GM23338 (cell line): ENCODE data around the gene TPP2. TPM values are rescaled to one million over a fixed set of nuclear protein-coding genes. Genes with fewer than 3 reads are reported as not detected.

Experiments
- ATAC-seq: fragments of 200-7000 bp; cut with Tn5 transposase; 3 replicates; pipeline ENCODE4 v1.9.1; 2020
- DNase-seq: peaks from one replicate; pipeline ENCODE4 v3.0.0-alpha.2; 2015; ENCODE audit warnings: low spot score
- H2AFZ ChIP-seq: fragments of 200-600 bp; sonication (generic); 2 replicates; pipeline ENCODE4 v1.8.0; 2016; ENCODE audit warnings: antibody characterized with exemption, mild to moderate bottlenecking, moderate library complexity
- H3F3A ChIP-seq: fragments of 200-600 bp; sonication (generic); replicated peaks from 2 replicates; pipeline ENCODE4 v1.8.0; 2017; ENCODE audit warnings: antibody characterized with exemption, mixed run types, low read depth
- H3K27ac ChIP-seq: fragments of 200-600 bp; sonication (generic); 2 replicates; pipeline ENCODE4 v1.6.1; 2016; ENCODE audit warnings: low read depth
- H3K27me3 ChIP-seq: fragments of 200-600 bp; sonication (generic); 2 replicates; pipeline ENCODE4 v1.8.0; 2016; ENCODE audit warnings: mild to moderate bottlenecking, mixed run types, moderate library complexity; ENCODE audit not compliant: insufficient read depth
- H3K36me3 ChIP-seq: fragments of 200-600 bp; sonication (generic); 2 replicates; pipeline ENCODE4 v1.8.0; 2016; ENCODE audit warnings: mild to moderate bottlenecking; ENCODE audit not compliant: insufficient read depth
- H3K4me1 ChIP-seq: fragments of 200-600 bp; sonication (generic); 2 replicates; pipeline ENCODE4 v1.8.0; 2016; ENCODE audit warnings: mild to moderate bottlenecking, moderate library complexity; ENCODE audit not compliant: insufficient read depth
- H3K4me2 ChIP-seq: fragments of 200-600 bp; sonication (generic); 2 replicates; pipeline ENCODE4 v1.7.1; 2017; ENCODE audit warnings: mixed run types
- H3K4me3 ChIP-seq: fragments of 200-600 bp; sonication (generic); 2 replicates; pipeline ENCODE4 v1.6.1; 2016; ENCODE audit warnings: mixed run types
- H3K79me2 ChIP-seq: fragments of 200-600 bp; sonication (generic); replicated peaks from 2 replicates; pipeline ENCODE4 v1.8.0; 2017; ENCODE audit warnings: mild to moderate bottlenecking; ENCODE audit not compliant: insufficient read depth
- H3K9me2 ChIP-seq: fragments of 200-600 bp; sonication (generic); 2 replicates; pipeline ENCODE4 v1.8.0; 2017; ENCODE audit not compliant: insufficient read depth
- H4K20me1 ChIP-seq: fragments of 200-600 bp; sonication (generic); replicated peaks from 2 replicates; pipeline ENCODE4 v1.8.0; 2017; ENCODE audit warnings: mild to moderate bottlenecking; ENCODE audit not compliant: insufficient read depth
- H3K27ac Mint-ChIP-seq: 2 replicates; pipeline ENCODE4 v1.8.0; 2020; ENCODE audit warnings: inconsistent platforms, mild to moderate bottlenecking, moderate library complexity, mixed read lengths
- H3K27me3 Mint-ChIP-seq: 3 replicates; pipeline ENCODE4 v1.8.0; 2022; ENCODE audit warnings: low read depth, mild to moderate bottlenecking, moderate library complexity, mixed read lengths, inconsistent platforms; ENCODE audit not compliant: insufficient read depth, poor library complexity
- H3K36me3 Mint-ChIP-seq: 3 replicates; pipeline ENCODE4 v1.8.0; 2021; ENCODE audit warnings: low read depth, mild to moderate bottlenecking, inconsistent platforms, moderate library complexity, mixed read lengths
- H3K4me1 Mint-ChIP-seq: 3 replicates; pipeline ENCODE4 v1.8.0; 2020; ENCODE audit warnings: mild to moderate bottlenecking, inconsistent platforms, mixed read lengths
- H3K4me3 Mint-ChIP-seq: 3 replicates; pipeline ENCODE4 v1.8.0; 2021; ENCODE audit warnings: moderate library complexity, mild to moderate bottlenecking, inconsistent platforms, mixed read lengths
- H3K9me3 Mint-ChIP-seq: 3 replicates; pipeline ENCODE4 v1.8.0; 2020; ENCODE audit warnings: moderate library complexity, mild to moderate bottlenecking, inconsistent platforms, mixed read lengths
- CREB1 ChIP-seq: fragments of 250-450 bp; sonication (Bioruptor Pico); IDR thresholded peaks from 2 replicates; pipeline ENCODE4 v1.5.0; 2020; ENCODE audit warnings: low read depth, mild to moderate bottlenecking, moderate library complexity
- EZH2phosphoT487 ChIP-seq: fragments of 200-600 bp; sonication (generic); IDR thresholded peaks from one replicate; pipeline ENCODE4 v1.8.1; 2018; ENCODE audit warnings: antibody characterized with exemption; ENCODE audit not compliant: unreplicated experiment
- NANOG ChIP-seq: IDR thresholded peaks from 2 replicates; pipeline ENCODE4 v1.6.1; 2016; ENCODE audit warnings: antibody characterized with exemption, borderline replicate concordance
- POLR2AphosphoS5 ChIP-seq: IDR thresholded peaks from 2 replicates; pipeline ENCODE4 v1.6.1; 2016; ENCODE audit warnings: antibody characterized with exemption, low read depth
- ZNF114 ChIP-seq: fragments of 250-450 bp; sonication (Bioruptor Pico); IDR thresholded peaks from 2 replicates; pipeline ENCODE4 v1.5.0; 2020; ENCODE audit warnings: mild to moderate bottlenecking, moderate library complexity
- polyA plus RNA-seq: library from polyadenylated mRNA; unstranded; fragments of >200 nt; fragmentation: Nextera tagmentation; extraction: Ambion mirVana; gene quantifications from 2 replicates; pipeline ENCODE4 v1.2.1, GENCODE V29; 2016
- total RNA-seq: library from RNA; depleted of rRNA; stranded (reverse); fragments of >200 nt; shearing (Covaris generic); gene quantifications from 2 replicates; pipeline ENCODE4 v1.2.3, GENCODE V29; 2014
- TF ChIP-seq, protein P1 (sequence below): IDR thresholded peaks from one replicate; pipeline ENCODE4 v1.6.1; 2018; ENCODE audit warnings: antibody characterized with exemption; ENCODE audit not compliant: unreplicated experiment

Gene TPP2
- total and polyA plus RNA-seq, 2 experiments from 2014 or later = 56.6 to 111 TPM

GRCh38 chr13:102548811-102549210, 48.0 kb upstream of the TPP2 start:
- Mint-ChIP-seq H3K36me3 (no peaks in the 10 kb centered on the region), H3K27me3 (peaks cover 2% of the 10 kb centered on the region), H3K4me3 (no peak overlapping the region), H3K4me1 (peaks cover 9% of the 10 kb centered on the region), H3K27ac (peak overlapping the region; percentile 82; the same call in 1 of the 2 replicates), H3K9me3 (no peaks in the 10 kb centered on the region)
- H3K27me3 ChIP-seq = no peaks in the 10 kb centered on the region
- no peak for DNase-seq
- H2AFZ ChIP-seq = 0 out of 2 replicates have a peak overlapping the region, but pooled peaks have one; percentile 2
- no peaks in the 10 kb centered on the region for H3K4me1 ChIP-seq
- TF ChIP-seq, protein P1, sequence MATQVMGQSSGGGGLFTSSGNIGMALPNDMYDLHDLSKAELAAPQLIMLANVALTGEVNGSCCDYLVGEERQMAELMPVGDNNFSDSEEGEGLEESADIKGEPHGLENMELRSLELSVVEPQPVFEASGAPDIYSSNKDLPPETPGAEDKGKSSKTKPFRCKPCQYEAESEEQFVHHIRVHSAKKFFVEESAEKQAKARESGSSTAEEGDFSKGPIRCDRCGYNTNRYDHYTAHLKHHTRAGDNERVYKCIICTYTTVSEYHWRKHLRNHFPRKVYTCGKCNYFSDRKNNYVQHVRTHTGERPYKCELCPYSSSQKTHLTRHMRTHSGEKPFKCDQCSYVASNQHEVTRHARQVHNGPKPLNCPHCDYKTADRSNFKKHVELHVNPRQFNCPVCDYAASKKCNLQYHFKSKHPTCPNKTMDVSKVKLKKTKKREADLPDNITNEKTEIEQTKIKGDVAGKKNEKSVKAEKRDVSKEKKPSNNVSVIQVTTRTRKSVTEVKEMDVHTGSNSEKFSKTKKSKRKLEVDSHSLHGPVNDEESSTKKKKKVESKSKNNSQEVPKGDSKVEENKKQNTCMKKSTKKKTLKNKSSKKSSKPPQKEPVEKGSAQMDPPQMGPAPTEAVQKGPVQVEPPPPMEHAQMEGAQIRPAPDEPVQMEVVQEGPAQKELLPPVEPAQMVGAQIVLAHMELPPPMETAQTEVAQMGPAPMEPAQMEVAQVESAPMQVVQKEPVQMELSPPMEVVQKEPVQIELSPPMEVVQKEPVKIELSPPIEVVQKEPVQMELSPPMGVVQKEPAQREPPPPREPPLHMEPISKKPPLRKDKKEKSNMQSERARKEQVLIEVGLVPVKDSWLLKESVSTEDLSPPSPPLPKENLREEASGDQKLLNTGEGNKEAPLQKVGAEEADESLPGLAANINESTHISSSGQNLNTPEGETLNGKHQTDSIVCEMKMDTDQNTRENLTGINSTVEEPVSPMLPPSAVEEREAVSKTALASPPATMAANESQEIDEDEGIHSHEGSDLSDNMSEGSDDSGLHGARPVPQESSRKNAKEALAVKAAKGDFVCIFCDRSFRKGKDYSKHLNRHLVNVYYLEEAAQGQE = no peak
- no peaks in the 10 kb centered on the region for H3K36me3 ChIP-seq
- H3K27ac ChIP-seq = no peak overlapping the region
- H4K20me1 ChIP-seq = no peaks in the 10 kb centered on the region
- H3K4me2 ChIP-seq = no peak overlapping the region
- no peak for ATAC-seq
- no peak overlapping the region for H3K4me3 ChIP-seq
- H3K9me2 ChIP-seq = no peaks in the 10 kb centered on the region
- no peaks in the 10 kb centered on the region for H3F3A ChIP-seq
- no peaks in the 10 kb centered on the region for H3K79me2 ChIP-seq

GRCh38 chr13:102550507-102550906, 46.3 kb upstream of the TPP2 start:
- peaks cover 2% of the 10 kb centered on the region for H3K27me3 Mint-ChIP-seq

DNA sequence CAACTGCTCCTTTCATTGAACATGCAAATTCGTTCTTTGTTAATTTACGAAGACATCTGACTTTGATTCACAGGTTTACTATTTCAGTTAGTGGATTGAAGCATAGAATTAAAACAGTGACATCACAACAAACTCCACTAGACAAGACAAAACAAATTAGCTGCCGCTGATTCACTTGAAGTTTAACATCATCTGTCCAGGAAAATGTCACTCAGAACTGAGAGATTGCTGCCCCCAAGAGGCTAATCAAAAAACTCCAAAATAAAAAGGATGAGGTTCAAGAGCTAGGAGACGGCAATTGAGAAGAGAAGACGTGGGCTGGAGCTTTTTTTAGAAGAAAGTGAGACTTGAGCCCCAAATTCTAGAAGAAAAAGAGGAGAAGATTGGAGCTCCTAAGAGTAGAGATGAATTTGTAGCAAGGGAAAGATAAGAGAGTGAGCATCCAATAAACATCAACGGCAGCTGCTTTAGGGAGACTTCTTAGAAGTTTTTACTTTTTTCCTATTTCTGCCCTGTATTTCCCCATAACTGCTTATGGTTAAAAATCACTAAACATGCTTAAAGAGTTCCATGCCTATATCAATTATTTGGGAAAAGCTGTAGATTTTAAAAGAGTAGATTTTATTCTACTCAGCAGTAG, 40.8 kb upstream of the TPP2 start:
- Histone ChIP-seq H3F3A (no peaks in the 10 kb centered on the region), H2AFZ (no peak overlapping the region), H3K27me3 (no peaks in the 10 kb centered on the region), H3K36me3 (no peaks in the 10 kb centered on the region), H3K9me2 (no peaks in the 10 kb centered on the region), H3K4me3 (no peak overlapping the region), H4K20me1 (no peaks in the 10 kb centered on the region), H3K79me2 (no peaks in the 10 kb centered on the region), H3K4me2 (no peak overlapping the region), H3K4me1 (no peaks in the 10 kb centered on the region), H3K27ac (no peak overlapping the region)
- Mint-ChIP-seq H3K4me3 (no peak overlapping the region), H3K27me3 (no peaks in the 10 kb centered on the region), H3K27ac (no peak overlapping the region), H3K9me3 (no peaks in the 10 kb centered on the region), H3K36me3 (no peaks in the 10 kb centered on the region), H3K4me1 (no peaks in the 10 kb centered on the region; the same call in 1 of the 3 replicates)
- DNase-seq = peak; percentile 74
- ATAC-seq = peak; percentile 71
- TF ChIP-seq CREB1 (CRISPR knock-in tag) = 0 out of 2 replicates have a peak, but pooled peaks have one; percentile 15
- TF ChIP-seq NANOG = no peak
- TF ChIP-seq POLR2AphosphoS5 = no peak
- TF ChIP-seq ZNF114 = no peak
- no peak for TF ChIP-seq EZH2phosphoT487

More at GRCh38 chr13:102550507-102550906, 46.3 kb upstream of the TPP2 start:
- TF ChIP-seq ZNF114 = no peak
- TF ChIP-seq NANOG = no peak
- H3K4me2 ChIP-seq = no peak overlapping the region
- Mint-ChIP-seq H3K36me3 (no peaks in the 10 kb centered on the region), H3K4me1 (peaks cover 9% of the 10 kb centered on the region), H3K9me3 (no peaks in the 10 kb centered on the region), H3K4me3 (no peak overlapping the region), H3K27ac (no peak overlapping the region)
- ATAC-seq = peak; percentile 39; the same call in 2 of the 3 replicates
- H3K27me3 ChIP-seq = no peaks in the 10 kb centered on the region
- peak overlapping the region; percentile 33; the same call in 1 of the 2 replicates for H2AFZ ChIP-seq
- H3K27ac ChIP-seq = no peak overlapping the region
- DNase-seq = peak; percentile 22
- H3K79me2 ChIP-seq = no peaks in the 10 kb centered on the region
- H3F3A ChIP-seq = no peaks in the 10 kb centered on the region
- no peak overlapping the region for H3K4me3 ChIP-seq
- no peaks in the 10 kb centered on the region for H3K9me2 ChIP-seq
- no peaks in the 10 kb centered on the region for H3K4me1 ChIP-seq
- no peaks in the 10 kb centered on the region for H3K36me3 ChIP-seq
- H4K20me1 ChIP-seq = no peaks in the 10 kb centered on the region
